Astrocyte (in vitro differentiated cells and primary cell): ENCODE results near the gene TAF11L3. TPM values are rescaled to one million over a fixed set of nuclear protein-coding genes. Genes with fewer than 3 reads are reported as not detected.
"Not testable (repeated sequence)": the region's sequence is repeated elsewhere in the genome, so short reads cannot be mapped to it uniquely, and the experiment has no call there.

Source experiments
- DNase-seq: peaks from one replicate; pipeline ENCODE4 v3.0.0-alpha.2; 2010; ENCODE audit warnings: low read depth
- FAIRE-seq: peaks from 2 replicates; lab custom pipeline; 2011; peaks lifted over from hg19 to GRCh38; lab: Jason Lieb, UNC
- H2AFZ ChIP-seq: 2 replicates; pipeline ENCODE4 v1.6.0; 2012; ENCODE audit warnings: low read depth, low read length, inconsistent platforms
- H3K27ac ChIP-seq: 2 replicates; pipeline ENCODE4 v1.5.1; 2011; ENCODE audit warnings: low read depth, low read length, inconsistent platforms
- H3K27me3 ChIP-seq: 2 replicates; pipeline ENCODE4 v1.6.0; 2011; ENCODE audit warnings: low read length, inconsistent platforms; ENCODE audit not compliant: insufficient read depth
- H3K36me3 ChIP-seq: 2 replicates; pipeline ENCODE4 v1.5.1; 2011; ENCODE audit warnings: low read length, inconsistent platforms; ENCODE audit not compliant: insufficient read depth
- H3K4me1 ChIP-seq: 2 replicates; pipeline ENCODE4 v1.5.1; 2011; ENCODE audit warnings: low read length, inconsistent platforms; ENCODE audit not compliant: insufficient read depth
- H3K4me2 ChIP-seq: 2 replicates; pipeline ENCODE4 v1.6.0; 2012; ENCODE audit warnings: low read length, inconsistent platforms
- H3K4me3 ChIP-seq: 2 replicates; pipeline ENCODE4 v1.5.1; 2011; ENCODE audit warnings: low read depth, mild to moderate bottlenecking, low read length, inconsistent platforms; ENCODE audit not compliant: insufficient read depth
- H3K79me2 ChIP-seq: 2 replicates; pipeline ENCODE4 v1.6.0; 2012; ENCODE audit warnings: mild to moderate bottlenecking, low read length, inconsistent platforms; ENCODE audit not compliant: insufficient read depth
- H3K9ac ChIP-seq: 2 replicates; pipeline ENCODE4 v1.6.0; 2012; ENCODE audit warnings: mild to moderate bottlenecking, low read length, inconsistent platforms
- H3K9me3 ChIP-seq: 2 replicates; pipeline ENCODE4 v1.5.1; 2012; ENCODE audit warnings: low read depth, mild to moderate bottlenecking, low read length, inconsistent platforms; ENCODE audit not compliant: insufficient read depth
- H4K20me1 ChIP-seq: 2 replicates; pipeline ENCODE4 v1.6.0; 2012; ENCODE audit warnings: low read length, inconsistent platforms; ENCODE audit not compliant: insufficient read depth
- H3K27ac Mint-ChIP-seq: one replicate; pipeline ENCODE4 v1.8.0; 2021; ENCODE audit warnings: mild to moderate bottlenecking, mixed read lengths; ENCODE audit not compliant: unreplicated experiment
- H3K27me3 Mint-ChIP-seq: one replicate; pipeline ENCODE4 v1.8.0; 2021; ENCODE audit warnings: low read depth, mixed read lengths; ENCODE audit not compliant: unreplicated experiment
- H3K36me3 Mint-ChIP-seq: one replicate; pipeline ENCODE4 v1.8.0; 2021; ENCODE audit warnings: low read depth, mixed read lengths; ENCODE audit not compliant: unreplicated experiment
- H3K4me1 Mint-ChIP-seq: one replicate; pipeline ENCODE4 v1.8.0; 2021; ENCODE audit warnings: low read depth, mixed read lengths; ENCODE audit not compliant: unreplicated experiment
- H3K4me3 Mint-ChIP-seq: one replicate; pipeline ENCODE4 v1.8.0; 2021; ENCODE audit warnings: mild to moderate bottlenecking, moderate library complexity, mixed read lengths; ENCODE audit not compliant: unreplicated experiment
- H3K9me3 Mint-ChIP-seq: one replicate; pipeline ENCODE4 v1.8.0; 2021; ENCODE audit warnings: mild to moderate bottlenecking, mixed read lengths; ENCODE audit not compliant: unreplicated experiment
- CTCF ChIP-seq: IDR thresholded peaks from 2 replicates; pipeline ENCODE4 v1.5.1; 2011; ENCODE audit warnings: low read depth, mild to moderate bottlenecking, inconsistent platforms, low read length, moderate library complexity; ENCODE audit not compliant: insufficient read depth
- EZH2 ChIP-seq: IDR thresholded peaks from 2 replicates; pipeline ENCODE4 v1.6.1; 2012; ENCODE audit warnings: mild to moderate bottlenecking, low read length, inconsistent platforms; ENCODE audit not compliant: insufficient read depth
- total RNA-seq: library from RNA; stranded (reverse); gene quantifications from 2 replicates; pipeline ENCODE4 v1.2.1, GENCODE V29; 2021

The TAF11L3 gene
- total RNA-seq, 1 donor from 2014 or later: not detected

GRCh38 chr5:17497446-17497845 is 20.7 kb upstream of the TAF11L3 start:
- no peaks in the 10 kb centered on the region for H4K20me1 ChIP-seq
- no peaks in the 10 kb centered on the region for H3K79me2 ChIP-seq
- no peak overlapping the region for H3K4me2 ChIP-seq
- H3K4me1 Mint-ChIP-seq: no peaks in the 10 kb centered on the region
- TF ChIP-seq CTCF (no peak), EZH2 (no peak)
- no peak overlapping the region for H3K27ac Mint-ChIP-seq
- H3K36me3 Mint-ChIP-seq: no peaks in the 10 kb centered on the region
- no peak overlapping the region for H2AFZ ChIP-seq
- no peak overlapping the region for H3K4me3 ChIP-seq
- no peak overlapping the region for H3K27ac ChIP-seq
- no peak overlapping the region for H3K9ac ChIP-seq
- FAIRE-seq (no peak), DNase-seq (no peak)
- no peaks in the 10 kb centered on the region for H3K36me3 ChIP-seq
- no peaks in the 10 kb centered on the region for H3K27me3 ChIP-seq
- no peaks in the 10 kb centered on the region for H3K9me3 ChIP-seq
- no peaks in the 10 kb centered on the region for H3K4me1 ChIP-seq
- H3K9me3 Mint-ChIP-seq: peaks cover 1% of the 10 kb centered on the region
- H3K27me3 Mint-ChIP-seq: peaks cover 6% of the 10 kb centered on the region
- no peak overlapping the region for H3K4me3 Mint-ChIP-seq

GRCh38 chr5:17497931-17498330 is 20.2 kb upstream of the TAF11L3 start, which contains the start of gene TAF11L2:
TSS of gene TAF11L2 (plus strand) at chr5:17498231.
- not testable (repeated sequence) for H3K4me1 Mint-ChIP-seq, H3K27me3 ChIP-seq, H3K9ac ChIP-seq, H3K4me3 Mint-ChIP-seq, H3K9me3 Mint-ChIP-seq, H2AFZ ChIP-seq, H3K4me1 ChIP-seq, H3K79me2 ChIP-seq, H3K27ac Mint-ChIP-seq, H3K27me3 Mint-ChIP-seq, H3K36me3 ChIP-seq, H3K4me2 ChIP-seq, H3K36me3 Mint-ChIP-seq, H3K9me3 ChIP-seq, DNase-seq, H3K27ac ChIP-seq, H3K4me3 ChIP-seq, H4K20me1 ChIP-seq, FAIRE-seq

GRCh38 chr5:17511775-17512325 is 6.3 kb upstream of the TAF11L3 start:
- no peaks in the 10 kb centered on the region for H3K4me1 ChIP-seq
- H3K79me2 ChIP-seq: no peaks in the 10 kb centered on the region
- H3K27me3 Mint-ChIP-seq: peaks cover 3% of the 10 kb centered on the region
- H3K27me3 ChIP-seq: no peaks in the 10 kb centered on the region
- no peak overlapping the region for H3K4me2 ChIP-seq
- H4K20me1 ChIP-seq: no peaks in the 10 kb centered on the region
- H3K4me3 Mint-ChIP-seq: no peak overlapping the region
- H3K36me3 ChIP-seq: no peaks in the 10 kb centered on the region
- H3K9ac ChIP-seq: no peak overlapping the region
- H3K36me3 Mint-ChIP-seq: no peaks in the 10 kb centered on the region
- FAIRE-seq: no peak
- H3K4me3 ChIP-seq: no peak overlapping the region
- no peak overlapping the region for H3K27ac ChIP-seq
- H3K27ac Mint-ChIP-seq: no peak overlapping the region
- TF ChIP-seq CTCF: no peak
- no peak for TF ChIP-seq EZH2
- H3K9me3 Mint-ChIP-seq: no peaks in the 10 kb centered on the region
- no peaks in the 10 kb centered on the region for H3K4me1 Mint-ChIP-seq
- no peak for DNase-seq
- H3K9me3 ChIP-seq: no peaks in the 10 kb centered on the region
- H2AFZ ChIP-seq: no peak overlapping the region

GRCh38 chr5:17517526-17517925 is 641 bp upstream of the TAF11L3 start:
- not testable (repeated sequence) for FAIRE-seq, H3K27ac Mint-ChIP-seq, H3K36me3 Mint-ChIP-seq

GRCh38 chr5:17519508-17519907 is 1.3 kb downstream of the TAF11L3 start:
- not testable (repeated sequence) for DNase-seq, H4K20me1 ChIP-seq, H3K4me3 ChIP-seq, H3K36me3 ChIP-seq, H3K36me3 Mint-ChIP-seq, H3K27ac ChIP-seq, H3K9me3 ChIP-seq, H2AFZ ChIP-seq, H3K4me1 ChIP-seq, H3K27me3 Mint-ChIP-seq, H3K9ac ChIP-seq, H3K4me1 Mint-ChIP-seq, H3K9me3 Mint-ChIP-seq, H3K79me2 ChIP-seq, H3K27me3 ChIP-seq, H3K27ac Mint-ChIP-seq, FAIRE-seq, H3K4me3 Mint-ChIP-seq, H3K4me2 ChIP-seq

More at GRCh38 chr5:17517526-17517925, 641 bp upstream of the TAF11L3 start:
- not testable (repeated sequence) for H3K4me1 ChIP-seq, H3K79me2 ChIP-seq, DNase-seq, H3K27me3 Mint-ChIP-seq, H3K9ac ChIP-seq, H3K4me2 ChIP-seq, H3K9me3 ChIP-seq, H3K4me3 ChIP-seq, H3K27me3 ChIP-seq, H3K4me1 Mint-ChIP-seq, H4K20me1 ChIP-seq, H3K4me3 Mint-ChIP-seq, H2AFZ ChIP-seq, H3K9me3 Mint-ChIP-seq, H3K36me3 ChIP-seq, H3K27ac ChIP-seq
